ENCODE results near the gene ZFR2. TPM values are rescaled to one million over a fixed set of nuclear protein-coding genes. Genes with fewer than 3 reads are reported as not detected.
"Not testable (repeated sequence)": the region's sequence is repeated elsewhere in the genome, so short reads cannot be mapped to it uniquely, and the experiment has no call there.

ZFR2 gene
- total RNA-seq, 2 donors from 2014 or later: 0.28 to 1.6 TPM

DNA sequence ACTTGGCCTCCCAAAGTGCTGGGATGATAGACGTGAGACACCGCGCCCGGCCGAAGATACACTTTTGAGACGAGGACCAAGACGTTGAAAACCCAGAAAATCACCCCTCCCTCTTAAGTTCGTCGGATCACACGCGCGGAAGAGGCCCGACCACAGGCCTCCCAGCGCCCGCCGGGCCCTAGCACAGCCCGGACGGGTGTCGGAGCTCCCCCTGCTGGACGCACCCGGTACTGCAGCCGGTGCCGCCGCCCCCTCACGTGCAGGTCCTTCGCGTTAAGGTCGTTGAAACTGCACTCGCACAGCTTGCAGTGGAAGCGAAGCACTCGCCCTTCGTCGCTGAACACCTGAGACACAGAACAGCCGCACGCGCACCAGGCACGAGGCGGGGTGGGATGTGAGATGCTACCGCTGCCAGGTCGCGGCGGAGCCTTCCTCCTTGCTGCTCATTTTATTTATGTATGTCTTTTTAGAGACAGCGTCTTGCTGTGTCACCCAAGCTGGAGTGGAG lies 46.9 kb downstream of the ZFR2 start:
- Mint-ChIP-seq H3K4me1 (peaks cover 5% of the 10 kb centered on the region), H3K27ac (peak overlapping the region; percentile 58), H3K27me3 (no peaks in the 10 kb centered on the region), H3K36me3 (ENCODE audit: low read depth) (no peaks in the 10 kb centered on the region), H3K4me3 (peak overlapping the region; percentile 42), H3K9me3 (no peaks in the 10 kb centered on the region)
- peak; percentile 76 for ATAC-seq (replicated peaks)

DNA sequence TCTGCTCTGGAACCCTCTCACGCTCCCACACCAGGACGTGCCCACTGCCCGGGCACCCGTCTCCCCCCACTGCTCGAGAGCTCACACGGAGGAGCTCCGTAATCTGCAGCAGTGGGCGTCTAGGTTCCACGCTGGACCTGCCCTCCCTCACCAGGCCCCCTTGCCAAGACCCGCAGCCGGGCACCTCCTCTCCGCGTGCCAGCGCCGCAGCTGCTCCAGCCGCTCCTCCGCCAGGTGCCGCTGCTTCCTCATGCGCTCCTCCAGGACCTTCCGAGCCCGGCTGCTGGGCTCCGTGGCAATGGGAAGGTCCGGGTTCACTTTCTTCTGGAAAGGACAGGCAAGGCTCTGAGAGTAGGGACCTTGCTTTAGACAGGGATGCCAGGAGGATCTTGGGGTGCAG lies 47.7 kb downstream of the ZFR2 start:
- H3K36me3 Mint-ChIP-seq (ENCODE audit: low read depth): no peaks in the 10 kb centered on the region
- no peak overlapping the region for H3K4me3 Mint-ChIP-seq
- peaks cover 5% of the 10 kb centered on the region for H3K4me1 Mint-ChIP-seq
- no peak overlapping the region for H3K27ac Mint-ChIP-seq
- ATAC-seq (replicated peaks): no peak
- H3K27me3 Mint-ChIP-seq: no peaks in the 10 kb centered on the region
- H3K9me3 Mint-ChIP-seq: no peaks in the 10 kb centered on the region

DNA sequence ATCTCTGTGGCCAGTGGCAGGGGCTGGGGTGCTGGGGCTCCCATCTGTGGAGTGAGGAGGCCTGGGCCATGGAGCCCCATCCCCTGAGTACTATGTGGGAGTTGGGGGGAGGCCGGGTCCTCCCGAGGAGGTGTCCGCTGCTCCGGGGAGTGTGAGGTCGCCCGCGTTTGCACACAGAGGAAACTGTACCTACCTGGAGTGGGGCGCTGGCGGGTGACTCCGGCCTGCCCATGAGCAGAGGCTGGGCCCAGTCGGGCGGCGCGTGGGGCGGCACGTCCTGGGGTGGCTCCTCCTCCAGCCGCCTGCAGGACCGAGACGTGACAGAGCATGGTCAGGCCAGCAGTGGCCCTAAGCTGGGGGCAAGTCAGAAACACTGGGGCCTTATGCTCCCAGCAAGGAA lies 48.8 kb downstream of the ZFR2 start:
- no peak overlapping the region for H3K27ac Mint-ChIP-seq
- H3K9me3 Mint-ChIP-seq: no peaks in the 10 kb centered on the region
- no peaks in the 10 kb centered on the region for H3K36me3 Mint-ChIP-seq (ENCODE audit: low read depth)
- H3K4me3 Mint-ChIP-seq: no peak overlapping the region
- ATAC-seq (replicated peaks): no peak
- peaks cover 5% of the 10 kb centered on the region for H3K4me1 Mint-ChIP-seq
- no peaks in the 10 kb centered on the region for H3K27me3 Mint-ChIP-seq

DNA sequence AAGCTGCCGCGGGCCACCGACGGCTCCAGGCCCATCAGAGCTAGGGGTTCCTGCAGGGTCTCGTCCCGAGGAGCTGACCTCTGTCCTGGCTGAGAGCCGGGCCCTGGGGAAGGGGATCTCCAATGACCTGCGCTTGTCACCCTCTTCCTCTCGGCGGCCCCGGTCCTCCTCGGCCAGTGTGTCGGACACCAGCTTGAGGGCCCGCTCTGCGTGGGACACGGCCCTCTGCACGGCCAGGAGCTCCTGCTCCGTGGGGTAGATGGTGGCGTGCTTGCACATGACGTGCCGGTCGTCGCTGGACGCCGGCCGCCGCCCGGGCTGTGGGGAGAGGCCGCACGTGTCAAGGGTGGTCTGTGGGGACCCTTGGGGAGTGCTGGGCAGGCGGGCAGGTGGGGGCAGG lies 49.9 kb downstream of the ZFR2 start:
- no peaks in the 10 kb centered on the region for H3K9me3 Mint-ChIP-seq
- H3K4me3 Mint-ChIP-seq: peak overlapping the region; percentile 62
- H3K27me3 Mint-ChIP-seq: no peaks in the 10 kb centered on the region
- peaks cover 5% of the 10 kb centered on the region for H3K4me1 Mint-ChIP-seq
- H3K36me3 Mint-ChIP-seq (ENCODE audit: low read depth): no peaks in the 10 kb centered on the region
- peak overlapping the region; percentile 88 for H3K27ac Mint-ChIP-seq
- no peak for ATAC-seq (replicated peaks)

DNA sequence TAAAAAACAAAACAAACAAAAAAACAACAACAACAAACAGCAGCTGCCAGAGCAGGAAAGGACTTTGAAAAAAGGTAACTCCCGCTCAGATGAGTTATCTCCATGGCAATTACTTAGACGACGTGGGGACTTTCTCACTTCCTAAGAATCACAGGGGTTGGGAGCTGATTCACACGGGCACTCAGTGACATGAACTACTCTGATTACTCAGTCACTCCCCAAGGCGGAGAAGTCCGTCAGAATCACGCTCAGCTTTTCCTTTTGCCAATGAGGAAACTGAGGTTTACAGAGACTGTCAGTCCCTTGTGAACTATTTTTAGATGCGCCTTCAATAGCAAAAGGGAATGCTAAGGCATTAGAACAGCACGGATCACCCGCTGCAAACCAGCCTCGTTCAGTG lies 50.4 kb downstream of the ZFR2 start:
- H3K9me3 Mint-ChIP-seq: no peaks in the 10 kb centered on the region
- peak overlapping the region; percentile 62 for H3K4me3 Mint-ChIP-seq
- no peaks in the 10 kb centered on the region for H3K27me3 Mint-ChIP-seq
- peaks cover 5% of the 10 kb centered on the region for H3K4me1 Mint-ChIP-seq
- peak; percentile 90 for ATAC-seq (replicated peaks)
- H3K36me3 Mint-ChIP-seq (ENCODE audit: low read depth): no peaks in the 10 kb centered on the region
- H3K27ac Mint-ChIP-seq: peak overlapping the region; percentile 88

DNA sequence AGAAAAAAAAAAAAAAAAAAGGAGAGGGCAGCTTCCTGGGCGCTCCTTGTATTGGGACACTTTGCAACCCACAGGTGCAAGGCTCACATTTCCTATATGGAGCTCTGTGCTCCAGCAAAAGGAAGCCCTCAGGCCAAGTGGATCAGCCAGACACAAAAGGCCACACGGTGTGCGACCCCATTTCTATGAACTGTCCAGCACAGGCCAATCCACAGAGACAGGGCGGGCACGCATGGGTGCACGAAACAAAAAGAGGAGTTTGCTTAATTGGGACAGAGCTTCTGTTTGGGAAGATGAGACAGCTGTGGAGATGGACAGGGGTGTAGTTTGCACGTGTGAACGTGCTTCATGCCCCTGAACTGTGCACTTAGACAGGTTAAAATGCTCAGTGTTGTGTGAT lies 51.1 kb downstream of the ZFR2 start:
- ATAC-seq (replicated peaks): no peak
- Mint-ChIP-seq H3K27me3 (no peaks in the 10 kb centered on the region), H3K36me3 (ENCODE audit: low read depth) (peaks cover 2% of the 10 kb centered on the region), H3K4me3 (peak overlapping the region; percentile 62), H3K4me1 (peaks cover 7% of the 10 kb centered on the region), H3K27ac (peak overlapping the region; percentile 88), H3K9me3 (no peaks in the 10 kb centered on the region)

DNA sequence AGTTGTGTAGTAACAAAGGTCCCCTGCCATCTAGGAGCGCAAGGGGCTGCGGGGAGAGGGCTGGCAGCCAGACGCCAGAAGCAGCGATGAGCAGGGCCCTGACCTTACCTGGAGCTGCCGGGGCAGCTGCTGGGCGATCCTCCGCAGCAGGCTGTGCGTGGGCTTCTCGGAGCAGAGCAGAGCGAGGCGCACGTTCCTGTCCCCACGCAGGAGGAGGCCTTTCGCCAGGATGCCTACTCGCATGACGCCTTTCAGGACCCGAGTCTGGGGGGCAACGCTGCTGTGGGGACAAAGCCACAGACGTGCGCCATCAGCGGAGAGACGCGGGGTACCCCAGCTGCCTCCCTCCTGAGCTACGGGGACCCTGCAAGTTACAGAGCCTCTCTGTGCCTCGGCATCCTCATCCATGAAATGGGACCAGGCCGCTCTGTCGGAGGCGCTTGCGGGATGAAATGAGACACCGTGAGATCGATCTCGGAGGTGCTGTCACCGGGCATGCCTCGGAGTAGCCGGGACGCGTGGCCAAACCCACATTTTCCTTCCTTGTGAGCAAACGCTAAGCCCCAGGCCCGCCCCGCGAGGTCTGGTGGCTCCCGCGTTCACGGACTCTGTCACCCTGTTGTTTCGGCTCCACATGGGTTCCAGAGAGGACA lies 52.1 kb downstream of the ZFR2 start:
- Mint-ChIP-seq H3K4me3 (no peak overlapping the region), H3K4me1 (peaks cover 13% of the 10 kb centered on the region), H3K9me3 (no peaks in the 10 kb centered on the region), H3K27ac (no peak overlapping the region), H3K36me3 (ENCODE audit: low read depth) (peaks cover 8% of the 10 kb centered on the region), H3K27me3 (no peaks in the 10 kb centered on the region)
- no peak for ATAC-seq (replicated peaks)

DNA sequence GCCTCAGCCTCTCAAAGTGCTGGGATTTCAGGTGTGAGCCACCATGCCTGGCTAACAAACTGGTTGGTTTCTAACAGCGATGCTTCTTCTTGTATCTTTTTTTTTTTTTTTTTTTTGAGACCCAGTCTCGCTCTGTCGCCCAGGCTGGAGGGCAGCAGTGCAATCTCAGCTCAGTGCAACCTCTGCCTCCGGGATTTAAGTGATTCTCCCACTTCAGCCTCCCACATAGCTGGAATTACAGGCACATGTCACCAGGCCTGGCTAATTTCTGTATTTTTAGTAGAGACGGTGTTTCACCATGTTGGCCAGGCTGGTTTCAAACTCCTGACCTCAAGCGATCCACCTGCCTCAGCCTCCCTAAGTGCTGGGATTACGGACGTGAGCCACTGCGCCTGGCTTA lies 52.7 kb downstream of the ZFR2 start:
- peaks cover 13% of the 10 kb centered on the region for H3K4me1 Mint-ChIP-seq
- H3K27me3 Mint-ChIP-seq; H3K4me3 Mint-ChIP-seq; ATAC-seq (replicated peaks); H3K36me3 Mint-ChIP-seq (ENCODE audit: low read depth); H3K27ac Mint-ChIP-seq; H3K9me3 Mint-ChIP-seq: not testable (repeated sequence)

DNA sequence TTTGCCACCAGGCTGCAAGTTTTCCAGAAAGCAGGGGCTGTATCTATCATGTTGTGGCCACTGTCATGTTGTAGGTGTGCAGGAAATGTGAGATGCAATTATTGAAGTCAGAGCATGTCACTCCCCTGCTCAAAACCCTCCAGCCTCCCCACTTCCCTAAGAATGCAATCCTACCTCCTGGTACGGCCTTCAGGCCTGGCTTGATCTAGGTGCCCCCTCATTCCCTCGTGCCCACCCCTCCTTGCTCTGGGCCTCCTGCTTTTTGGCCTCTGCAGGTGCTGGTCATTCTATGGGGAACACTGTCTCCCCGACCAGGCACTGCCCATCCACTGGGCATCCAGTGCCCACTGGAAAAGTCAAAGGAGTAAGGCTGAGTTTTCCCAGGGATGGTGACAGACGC lies 54.2 kb downstream of the ZFR2 start:
- H3K27ac Mint-ChIP-seq: peak overlapping the region; percentile 99
- H3K27me3 Mint-ChIP-seq: no peaks in the 10 kb centered on the region
- H3K4me3 Mint-ChIP-seq: peak overlapping the region; percentile 10
- ATAC-seq (replicated peaks): no peak
- H3K36me3 Mint-ChIP-seq (ENCODE audit: low read depth): peaks cover 8% of the 10 kb centered on the region
- no peaks in the 10 kb centered on the region for H3K9me3 Mint-ChIP-seq
- H3K4me1 Mint-ChIP-seq: peaks cover 13% of the 10 kb centered on the region

DNA sequence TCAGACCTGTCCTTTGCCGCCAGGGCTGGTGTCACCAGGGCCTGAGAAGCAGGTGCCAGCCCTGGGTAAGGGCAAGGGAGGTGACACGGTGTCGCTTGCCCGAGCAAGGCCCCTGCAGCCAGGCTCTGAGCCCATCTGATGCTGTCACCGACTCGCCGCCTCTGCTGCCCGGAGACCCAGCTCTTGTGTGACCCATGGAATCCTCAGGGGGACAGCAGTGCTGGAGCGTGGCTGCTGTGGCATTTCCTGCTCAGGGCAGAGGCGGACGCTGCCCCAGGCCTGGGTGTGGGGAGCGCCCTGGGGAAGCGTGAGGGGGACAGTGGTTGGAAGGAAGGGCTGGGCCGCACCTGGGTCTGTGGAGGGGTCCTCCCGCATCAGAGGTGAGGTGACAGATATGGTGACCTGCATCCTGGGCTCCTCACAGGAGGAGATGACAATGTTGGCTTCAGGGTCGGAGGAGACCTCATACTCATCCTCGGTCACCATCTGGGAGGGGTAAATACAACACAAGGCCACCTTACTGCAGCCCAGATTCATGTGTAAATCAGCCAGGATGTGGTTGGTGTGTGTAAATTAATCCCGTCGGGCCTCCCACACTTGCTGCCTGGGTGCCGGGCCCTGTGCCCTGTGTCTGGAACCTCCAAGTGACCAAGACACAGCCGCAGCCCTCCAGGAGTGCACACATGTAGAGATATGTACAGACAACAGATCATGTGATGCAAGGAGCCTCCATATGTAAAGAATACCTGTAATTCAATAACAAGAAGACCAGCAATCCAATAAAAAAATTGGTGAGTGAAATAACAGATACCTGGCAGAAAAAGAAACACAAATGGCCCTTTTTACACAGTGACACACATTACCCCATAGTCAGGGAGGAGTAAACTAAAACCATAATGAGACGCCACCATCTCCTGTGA lies 55.1 kb downstream of the ZFR2 start:
- peaks cover 13% of the 10 kb centered on the region for H3K4me1 Mint-ChIP-seq
- no peaks in the 10 kb centered on the region for H3K9me3 Mint-ChIP-seq
- peaks cover 8% of the 10 kb centered on the region for H3K36me3 Mint-ChIP-seq (ENCODE audit: low read depth)
- peak; percentile 22 for ATAC-seq (replicated peaks)
- peak overlapping the region; percentile 86 for H3K4me3 Mint-ChIP-seq
- H3K27ac Mint-ChIP-seq: peak overlapping the region; percentile 99
- H3K27me3 Mint-ChIP-seq: no peaks in the 10 kb centered on the region

DNA sequence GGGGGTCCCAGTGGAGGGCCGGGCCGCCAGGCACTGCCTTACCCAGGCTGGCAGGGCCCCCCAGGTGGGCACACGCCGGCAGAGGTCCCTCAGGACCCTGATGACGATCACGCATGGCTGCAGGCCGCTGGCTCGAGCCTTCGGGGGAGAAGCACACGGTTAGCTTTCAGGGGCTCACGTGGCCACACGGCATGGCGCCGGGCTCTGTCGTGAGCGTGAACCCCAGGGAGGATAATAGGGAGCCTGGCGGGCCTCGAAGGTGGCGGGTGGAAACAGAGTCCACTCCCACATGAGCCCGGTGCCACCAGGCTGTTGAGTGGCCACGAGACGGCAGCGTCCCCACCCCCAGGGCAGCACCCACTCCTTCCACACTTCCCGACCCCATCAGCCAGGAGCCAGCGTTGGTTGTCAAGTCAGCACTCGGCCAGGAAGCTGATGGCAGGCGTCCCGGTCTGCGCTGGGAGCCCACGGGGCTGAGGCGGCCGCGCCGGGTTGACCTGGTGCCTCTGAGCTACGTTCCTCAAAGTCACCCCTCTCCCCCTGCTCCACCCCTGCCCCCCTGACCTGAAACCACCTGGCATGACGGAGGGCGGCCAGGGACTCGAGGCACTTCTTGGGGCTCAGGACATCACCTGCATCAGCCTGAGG lies 58.0 kb downstream of the ZFR2 start:
- ATAC-seq (replicated peaks): no peak
- Mint-ChIP-seq H3K9me3 (peaks cover 4% of the 10 kb centered on the region), H3K27ac (no peak overlapping the region), H3K4me1 (peaks cover 13% of the 10 kb centered on the region), H3K27me3 (no peaks in the 10 kb centered on the region), H3K4me3 (peak overlapping the region; percentile 17), H3K36me3 (ENCODE audit: low read depth) (peaks cover 8% of the 10 kb centered on the region)

DNA sequence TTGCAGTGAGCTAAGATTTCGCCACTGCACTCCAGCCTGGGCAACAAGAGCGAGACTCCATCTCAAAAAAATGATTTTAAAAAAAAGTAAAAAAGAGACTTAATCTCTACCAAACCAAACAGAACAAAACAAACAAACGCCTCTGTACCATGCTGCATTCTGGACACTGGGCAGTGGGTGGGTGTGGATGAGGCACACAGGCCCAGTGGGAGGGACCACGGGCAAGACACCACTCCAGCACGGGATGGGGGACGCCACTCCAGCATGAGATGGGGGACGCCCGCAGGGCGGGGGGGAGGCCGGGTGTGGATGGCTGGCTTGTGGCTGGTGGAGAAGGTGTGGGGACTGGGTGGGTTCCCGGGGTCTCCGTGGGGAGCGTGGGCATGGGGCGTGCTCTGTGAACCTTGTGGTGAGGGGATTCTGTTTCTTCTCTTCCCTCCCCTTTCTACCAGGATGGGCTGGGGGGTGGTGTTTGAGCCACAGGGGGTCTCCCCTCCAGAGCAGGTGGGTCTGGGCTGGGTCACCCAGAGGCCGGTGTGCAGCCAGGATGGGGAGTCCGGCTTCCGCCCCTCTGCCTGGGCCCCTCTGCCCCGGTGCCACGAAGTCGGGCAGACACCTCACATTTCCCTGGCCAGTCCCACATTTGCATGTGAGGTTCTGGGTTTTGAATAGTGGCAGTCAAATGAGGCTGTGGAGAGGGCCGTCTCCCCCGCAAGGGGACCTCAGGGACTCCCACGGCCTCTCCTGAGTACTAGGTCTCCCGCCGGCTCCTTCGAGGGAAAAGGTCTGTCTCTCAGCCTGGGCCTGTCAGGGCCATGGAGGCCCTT lies 58.7 kb downstream of the ZFR2 start:
- ATAC-seq (replicated peaks): peak; percentile 16
- H3K27ac Mint-ChIP-seq: no peak overlapping the region
- H3K27me3 Mint-ChIP-seq: no peaks in the 10 kb centered on the region

DNA sequence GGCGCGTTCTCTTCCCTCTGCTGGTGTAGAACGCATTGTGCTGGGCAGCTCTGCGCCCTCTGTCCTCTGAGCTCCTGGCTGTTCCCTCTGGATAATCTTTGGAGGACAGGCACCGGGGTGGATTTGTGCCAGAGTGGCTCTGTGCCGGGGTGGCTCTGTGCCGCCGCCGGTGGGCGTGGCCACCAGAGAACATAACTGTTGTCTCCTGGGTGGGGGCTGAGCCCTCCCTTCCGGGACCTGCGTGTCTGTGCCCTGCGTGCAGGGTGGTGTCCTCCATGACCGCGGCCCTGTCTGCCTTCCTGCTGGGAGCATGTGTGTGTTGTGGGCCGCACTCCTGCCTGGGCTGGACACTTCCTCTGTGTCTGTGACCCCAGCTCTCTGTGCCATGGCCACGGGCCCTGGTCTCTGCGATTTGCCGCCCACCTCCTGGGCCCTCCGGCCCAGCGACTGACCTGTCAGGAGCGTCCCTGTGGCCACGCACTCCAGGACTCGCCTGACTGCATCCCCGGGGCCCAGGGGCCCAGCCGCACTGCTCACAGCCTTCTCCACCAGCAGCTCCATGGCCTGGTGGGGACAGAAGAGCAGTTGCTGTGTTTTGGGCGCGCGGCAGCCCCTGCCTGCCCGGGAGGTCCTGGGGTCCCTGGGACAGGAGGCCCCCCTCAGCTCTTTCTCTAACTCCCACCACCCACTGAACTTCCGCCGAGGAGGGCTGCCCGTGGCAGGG lies 60.3 kb downstream of the ZFR2 start:
- Mint-ChIP-seq H3K27ac (no peak overlapping the region), H3K4me3 (no peak overlapping the region), H3K4me1 (peaks cover 13% of the 10 kb centered on the region), H3K9me3 (peaks cover 4% of the 10 kb centered on the region), H3K36me3 (ENCODE audit: low read depth) (peaks cover 8% of the 10 kb centered on the region), H3K27me3 (no peaks in the 10 kb centered on the region)
- no peak for ATAC-seq (replicated peaks)

More for the DNA sequence above, 58.7 kb downstream of the ZFR2 start:
- Mint-ChIP-seq H3K4me3 (no peak overlapping the region), H3K9me3 (peaks cover 4% of the 10 kb centered on the region), H3K36me3 (ENCODE audit: low read depth) (peaks cover 8% of the 10 kb centered on the region), H3K4me1 (peaks cover 13% of the 10 kb centered on the region)
